IMR-90 (cell line): ENCODE measurements around the gene CFAP61. TPM values are rescaled to one million over a fixed set of nuclear protein-coding genes. Genes with fewer than 3 reads are reported as not detected.

Source experiments
- ATAC-seq: fragments of 200-7000 bp; cut with Tn5 transposase; 2 replicates; pipeline ENCODE4 v1.9.1; 2020; ENCODE audit warnings: low read depth, mild to moderate bottlenecking, moderate library complexity
- BruUV-seq: library from RNA; stranded (reverse); fragments of 400-500 nt; replicated peaks from 2 replicates; lab custom pipeline; 2021; lab: Mats Ljungman, UMichigan
- CTCF ChIA-PET: fragments of 300-600 bp; formaldehyde crosslinking; extraction: SDS; loops from one replicate; lab custom pipeline; 2021; ENCODE audit warnings: antibody characterized with exemption; lab: Yijun Ruan, JAX
- POLR2A ChIA-PET: fragments of 300-600 bp; sonication (Branson Sonifier 250); formaldehyde crosslinking; loops from one replicate; lab custom pipeline; 2022; ENCODE audit warnings: antibody characterized with exemption; ENCODE audit not compliant: unreplicated experiment; lab: Charles Lee
- DNase-seq: peaks from one replicate; pipeline ENCODE4 v3.0.0; 2013
- H2AFZ ChIP-seq: replicated peaks from 2 replicates; pipeline ENCODE3; 2013; ENCODE audit warnings: low read length, mild to moderate bottlenecking; ENCODE audit not compliant: poor library complexity
- H2AK5ac ChIP-seq: 2 replicates; pipeline ENCODE4 v1.6.1; 2013; ENCODE audit warnings: low read depth, low read length, inconsistent platforms
- H2AK9ac ChIP-seq: replicated peaks from 2 replicates; pipeline ENCODE3; 2013; ENCODE audit warnings: mild to moderate bottlenecking, low read depth, low read length, moderate library complexity; ENCODE audit not compliant: poor library complexity
- H2BK120ac ChIP-seq: 2 replicates; pipeline ENCODE4 v1.6.1; 2013; ENCODE audit warnings: low read depth, low read length, inconsistent platforms
- H2BK15ac ChIP-seq: 3 replicates; pipeline ENCODE4 v1.6.1; 2013; ENCODE audit warnings: low read depth, low read length, inconsistent platforms
- H2BK20ac ChIP-seq: 2 replicates; pipeline ENCODE4 v1.6.1; 2013; ENCODE audit warnings: low read depth, mild to moderate bottlenecking, inconsistent platforms, low read length, moderate library complexity
- H2BK5ac ChIP-seq: 2 replicates; pipeline ENCODE4 v1.6.1; 2013; ENCODE audit warnings: mild to moderate bottlenecking, low read depth, low read length, inconsistent platforms; ENCODE audit not compliant: poor library complexity, severe bottlenecking
- H3K14ac ChIP-seq: replicated peaks from 2 replicates; pipeline ENCODE4 v1.6.1; 2013; ENCODE audit warnings: low read depth, low read length, inconsistent platforms
- H3K18ac ChIP-seq: 2 replicates; pipeline ENCODE4 v1.6.1; 2013; ENCODE audit warnings: low read depth, low read length, control low read depth
- H3K23ac ChIP-seq: 2 replicates; pipeline ENCODE4 v1.6.1; 2013; ENCODE audit warnings: low read depth, low read length, inconsistent platforms
- H3K27ac ChIP-seq: 2 replicates; pipeline ENCODE4 v1.5.1; 2013; ENCODE audit warnings: mild to moderate bottlenecking, control low read depth, low read length; ENCODE audit not compliant: insufficient read depth
- H3K27me3 ChIP-seq: 2 replicates; pipeline ENCODE4 v1.6.1; 2013; ENCODE audit warnings: low read length; ENCODE audit not compliant: control insufficient read depth, insufficient read depth
- H3K36me3 ChIP-seq: 2 replicates; pipeline ENCODE4 v1.6.1; 2013; ENCODE audit warnings: low read length, mixed read lengths; ENCODE audit not compliant: control insufficient read depth, insufficient read depth
- H3K4ac ChIP-seq: 2 replicates; pipeline ENCODE4 v1.6.1; 2013; ENCODE audit warnings: low read depth, low read length, inconsistent platforms
- H3K4me1 ChIP-seq: 2 replicates; pipeline ENCODE4 v1.6.1; 2013; ENCODE audit warnings: low read length, mixed read lengths; ENCODE audit not compliant: control insufficient read depth, insufficient read depth
- H3K4me2 ChIP-seq: 2 replicates; pipeline ENCODE4 v1.6.1; 2013; ENCODE audit warnings: low read depth, mild to moderate bottlenecking, control low read depth, low read length, moderate library complexity
- H3K4me3 ChIP-seq: 2 replicates; pipeline ENCODE4 v1.5.1; 2013; ENCODE audit warnings: low read depth, mild to moderate bottlenecking, control low read depth, low read length, moderate library complexity; ENCODE audit not compliant: insufficient read depth
- H3K56ac ChIP-seq: 2 replicates; pipeline ENCODE4 v1.6.1; 2013; ENCODE audit warnings: low read length, inconsistent platforms; ENCODE audit not compliant: insufficient read depth; ENCODE audit errors: extremely low read depth
- H3K79me1 ChIP-seq, 2 experiments: 2 replicates each; pipeline ENCODE4 v1.6.1; 2013; ENCODE audit warnings: low read length in 2 of 2, inconsistent platforms in 1 of 2, low read depth in 1 of 2
- H3K9ac ChIP-seq: 2 replicates; pipeline ENCODE4 v1.6.1; 2013; ENCODE audit warnings: low read depth, low read length, control low read depth
- H3K9me1 ChIP-seq: 2 replicates; pipeline ENCODE4 v1.6.1; 2013; ENCODE audit warnings: low read length, inconsistent platforms; ENCODE audit not compliant: insufficient read depth
- H3K9me3 ChIP-seq: 2 replicates; pipeline ENCODE4 v1.6.1; 2013; ENCODE audit warnings: low read length; ENCODE audit not compliant: control insufficient read depth, insufficient read depth
- H4K20me1 ChIP-seq: 2 replicates; pipeline ENCODE4 v1.6.1; 2013; ENCODE audit warnings: low read length, inconsistent platforms; ENCODE audit not compliant: insufficient read depth
- H4K5ac ChIP-seq: 2 replicates; pipeline ENCODE4 v1.6.1; 2013; ENCODE audit warnings: mild to moderate bottlenecking, low read depth, low read length, control low read depth
- H4K8ac ChIP-seq, 2 experiments: 2 replicates each; pipeline ENCODE4 v1.6.1; 2013; ENCODE audit warnings: low read depth in 2 of 2, low read length in 2 of 2, control low read depth in 1 of 2, inconsistent platforms in 1 of 2
- H4K91ac ChIP-seq: 2 replicates; pipeline ENCODE4 v1.6.1; 2013; ENCODE audit warnings: low read depth, low read length, inconsistent platforms; ENCODE audit not compliant: insufficient read depth
- BHLHE40 ChIP-seq: fragments of 150-350 bp; IDR thresholded peaks from 2 replicates; pipeline ENCODE4 v1.6.1; 2016; ENCODE audit warnings: mild to moderate bottlenecking, low read depth, low read length
- CEBPB ChIP-seq: IDR thresholded peaks from 2 replicates; pipeline ENCODE4 v1.6.1; 2012; ENCODE audit warnings: low read depth, low read length, improper control_type of control experiment
- CHD1 ChIP-seq: IDR thresholded peaks from 2 replicates; pipeline ENCODE4 v1.6.1; 2012; ENCODE audit warnings: low read depth, low read length, improper control_type of control experiment
- FOS ChIP-seq: fragments of 150-350 bp; IDR thresholded peaks from 2 replicates; pipeline ENCODE4 v1.6.1; 2016; ENCODE audit warnings: low read depth, low read length
- MAZ ChIP-seq: IDR thresholded peaks from 2 replicates; pipeline ENCODE4 v1.6.1; 2012; ENCODE audit warnings: low read depth, mild to moderate bottlenecking, low read length, improper control_type of control experiment, moderate library complexity, borderline replicate concordance
- MXI1 ChIP-seq: IDR thresholded peaks from 2 replicates; pipeline ENCODE4 v1.6.1; 2012; ENCODE audit warnings: low read depth, mild to moderate bottlenecking, low read length, moderate library complexity, borderline replicate concordance
- NFE2L2 ChIP-seq: fragments of 150-350 bp; IDR thresholded peaks from 2 replicates; pipeline ENCODE4 v1.6.1; 2016; ENCODE audit warnings: low read depth, mild to moderate bottlenecking, low read length
- POLR2A ChIP-seq: IDR thresholded peaks from 2 replicates; pipeline ENCODE4 v1.6.1; 2012; ENCODE audit warnings: mild to moderate bottlenecking, low read depth, low read length
- RAD21 ChIP-seq: IDR thresholded peaks from 2 replicates; pipeline ENCODE4 v1.6.1; 2012; ENCODE audit warnings: low read length, improper control_type of control experiment
- RCOR1 ChIP-seq: IDR thresholded peaks from 2 replicates; pipeline ENCODE4 v1.6.1; 2012; ENCODE audit warnings: mild to moderate bottlenecking, low read length, improper control_type of control experiment; ENCODE audit not compliant: insufficient replicate concordance
- RFX5 ChIP-seq: IDR thresholded peaks from 2 replicates; pipeline ENCODE4 v1.8.0; 2012; ENCODE audit warnings: low read depth, mild to moderate bottlenecking, low read length, moderate library complexity
- SMC3 ChIP-seq: fragments of 150-350 bp; IDR thresholded peaks from 2 replicates; pipeline ENCODE4 v1.6.1; 2016; ENCODE audit warnings: low read depth, mild to moderate bottlenecking, antibody characterized with exemption, low read length, moderate library complexity
- WGBS, 2 experiments: methylation state at CpG; one replicate each; pipeline versions ENCODE4 v1.1.5 to v1.1.7; 2013; ENCODE audit warnings: missing lambda C conversion rate in 2 of 2; ENCODE audit not compliant: insufficient read length in 1 of 2; ENCODE audit errors: extremely low coverage in 2 of 2; 5-methylcytosine and 5-hydroxymethylcytosine counted together
- dilution Hi-C: fragments of 300-500 bp; cut with HindIII; formaldehyde crosslinking; loops from one replicate; pipeline ENCODE4 v1.14.3; 2018; ENCODE audit warnings: low sequenced_read_pairs; ENCODE audit not compliant: unreplicated experiment
- in situ Hi-C: fragments of 300-500 bp; cut with MboI; formaldehyde crosslinking; loops from 3 replicates; pipeline ENCODE4 v1.14.3; 2019; ENCODE audit warnings: low sequenced_read_pairs, inconsistent platforms, mixed read lengths
- intact Hi-C: fragments of 100-400 bp; cut with micrococcal nuclease; formaldehyde crosslinking; loops from 2 replicates; pipeline ENCODE4 v1.10.0; 2022
- polyA plus RNA-seq, 3 experiments: library from polyadenylated mRNA; depleted of rRNA; stranded (reverse); fragments of >200 nt; gene quantifications; 2 replicates each; pipeline ENCODE4 v1.2.3, GENCODE V29; 2012; ENCODE audit warnings: low replicate concordance in 1 of 3
- total RNA-seq: library from RNA; depleted of rRNA; stranded (reverse); fragments of >200 nt; gene quantifications from 2 replicates; pipeline ENCODE4 v1.2.3, GENCODE V29; 2012
- TF ChIP-seq, protein P1 (sequence below): fragments of 150-350 bp; IDR thresholded peaks from 2 replicates; pipeline ENCODE4 v1.6.1; 2016; ENCODE audit warnings: low read depth, mild to moderate bottlenecking, low read length, moderate library complexity, borderline replicate concordance
- TF ChIP-seq, protein P2 (sequence below): conservative IDR thresholded peaks from 2 replicates; pipeline ENCODE4 v1.5.1; 2012; ENCODE audit warnings: mild to moderate bottlenecking, low read depth, low read length, improper control_type of control experiment
- TF ChIP-seq, protein P3 (sequence below): fragments of 150-350 bp; IDR thresholded peaks from 2 replicates; pipeline ENCODE4 v1.6.1; 2017; ENCODE audit warnings: mild to moderate bottlenecking, antibody characterized with exemption, low read length, low read depth

CFAP61 gene
- total and polyA plus RNA-seq, 2 of the 4 experiments (the other 2 are of a cell fraction) = 0.07 TPM; not detected in 1

DNA sequence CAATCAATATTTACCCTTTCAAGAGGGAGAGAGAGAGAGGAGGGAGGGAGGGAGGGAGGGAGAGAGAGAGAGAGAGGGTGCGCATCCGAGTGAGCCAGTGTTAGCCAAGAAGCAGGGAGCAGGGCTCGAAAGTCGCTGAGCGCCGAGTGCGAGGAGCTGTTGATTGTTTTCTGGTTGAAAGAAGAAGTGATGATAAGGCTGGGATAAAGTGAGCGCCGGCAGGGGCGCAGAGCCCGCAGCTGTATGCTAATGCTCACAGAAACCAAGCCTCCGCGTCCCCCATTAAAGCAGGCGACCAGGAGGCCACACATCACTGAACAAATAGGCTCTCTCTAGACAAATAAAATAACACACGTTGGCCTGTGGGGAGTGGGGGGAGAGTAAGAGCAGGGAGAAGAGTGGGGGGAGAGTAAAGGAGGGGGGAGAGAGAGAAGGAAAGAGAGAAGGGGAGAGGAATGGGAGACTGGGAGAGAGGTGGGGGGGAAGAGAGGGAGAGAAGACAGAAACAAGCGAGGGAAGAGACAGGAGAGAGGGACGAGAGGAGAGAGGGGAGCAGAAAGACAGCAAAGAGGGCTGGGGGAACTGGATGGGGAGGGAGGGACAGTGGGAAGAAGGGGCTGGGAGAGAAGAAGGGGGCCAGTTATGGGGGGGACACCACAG lies 310.6 kb downstream of the CFAP61 start:
- in situ Hi-C loops = loop anchor here (5.0 kb wide), 1 partner anchor 204 kb away; no protein-coding TSS in a partner anchor
- Histone ChIP-seq H2BK15ac (no peak overlapping the region), H3K14ac (no peak overlapping the region), H3K9ac (no peak overlapping the region), H3K9me1 (no peaks in the 10 kb centered on the region), H3K27me3 (peaks cover 68% of the 10 kb centered on the region), H3K4me3 (no peak overlapping the region), H2BK20ac (no peak overlapping the region), H4K91ac (no peak overlapping the region), H3K23ac (no peak overlapping the region), H4K20me1 (no peaks in the 10 kb centered on the region), H3K36me3 (no peaks in the 10 kb centered on the region), H3K4me1 (no peaks in the 10 kb centered on the region; the same call in 1 of the 2 replicates), H2BK5ac (no peak overlapping the region), H3K4me2 (peak overlapping the region; percentile 19; the same call in 1 of the 2 replicates), H4K8ac (no peak overlapping the region), H3K27ac (no peak overlapping the region), H3K79me1 (no peaks in the 10 kb centered on the region), H2AFZ (no peak overlapping the region), H3K18ac (no peak overlapping the region), H2BK120ac (no peak overlapping the region), H3K9me3 (peaks cover 3% of the 10 kb centered on the region; the same call in 1 of the 2 replicates), H2AK9ac (no peak overlapping the region), H2AK5ac (no peak overlapping the region), H3K4ac (no peak overlapping the region), H4K5ac (no peak overlapping the region), H3K56ac (no peak overlapping the region)
- BruUV-seq = no TSS peak
- POLR2A ChIA-PET = interaction anchor here (0.6 kb wide), 1 partner anchor 195 kb away, joined by 20 read pairs; no protein-coding TSS in a partner anchor
- CTCF ChIA-PET = no interaction called here
- no peak for DNase-seq
- dilution Hi-C loops = no loop called here
- intact Hi-C loops = no loop called here
- ATAC-seq = no peak; the same call in 1 of the 2 replicates
- WGBS, 2 experiments = no CpG with 5 or more reads among the region's 17 CpGs
- TF ChIP-seq MXI1 (no peak), CEBPB (no peak), RAD21 (no peak), RCOR1 (no peak), NFE2L2 (no peak), FOS (no peak), MAZ (no peak), POLR2A (no peak), BHLHE40 (no peak), CHD1 (no peak), SMC3 (no peak), RFX5 (no peak)
- TF ChIP-seq, protein P1, sequence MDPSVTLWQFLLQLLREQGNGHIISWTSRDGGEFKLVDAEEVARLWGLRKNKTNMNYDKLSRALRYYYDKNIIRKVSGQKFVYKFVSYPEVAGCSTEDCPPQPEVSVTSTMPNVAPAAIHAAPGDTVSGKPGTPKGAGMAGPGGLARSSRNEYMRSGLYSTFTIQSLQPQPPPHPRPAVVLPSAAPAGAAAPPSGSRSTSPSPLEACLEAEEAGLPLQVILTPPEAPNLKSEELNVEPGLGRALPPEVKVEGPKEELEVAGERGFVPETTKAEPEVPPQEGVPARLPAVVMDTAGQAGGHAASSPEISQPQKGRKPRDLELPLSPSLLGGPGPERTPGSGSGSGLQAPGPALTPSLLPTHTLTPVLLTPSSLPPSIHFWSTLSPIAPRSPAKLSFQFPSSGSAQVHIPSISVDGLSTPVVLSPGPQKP = no peak
- TF ChIP-seq, protein P2, sequence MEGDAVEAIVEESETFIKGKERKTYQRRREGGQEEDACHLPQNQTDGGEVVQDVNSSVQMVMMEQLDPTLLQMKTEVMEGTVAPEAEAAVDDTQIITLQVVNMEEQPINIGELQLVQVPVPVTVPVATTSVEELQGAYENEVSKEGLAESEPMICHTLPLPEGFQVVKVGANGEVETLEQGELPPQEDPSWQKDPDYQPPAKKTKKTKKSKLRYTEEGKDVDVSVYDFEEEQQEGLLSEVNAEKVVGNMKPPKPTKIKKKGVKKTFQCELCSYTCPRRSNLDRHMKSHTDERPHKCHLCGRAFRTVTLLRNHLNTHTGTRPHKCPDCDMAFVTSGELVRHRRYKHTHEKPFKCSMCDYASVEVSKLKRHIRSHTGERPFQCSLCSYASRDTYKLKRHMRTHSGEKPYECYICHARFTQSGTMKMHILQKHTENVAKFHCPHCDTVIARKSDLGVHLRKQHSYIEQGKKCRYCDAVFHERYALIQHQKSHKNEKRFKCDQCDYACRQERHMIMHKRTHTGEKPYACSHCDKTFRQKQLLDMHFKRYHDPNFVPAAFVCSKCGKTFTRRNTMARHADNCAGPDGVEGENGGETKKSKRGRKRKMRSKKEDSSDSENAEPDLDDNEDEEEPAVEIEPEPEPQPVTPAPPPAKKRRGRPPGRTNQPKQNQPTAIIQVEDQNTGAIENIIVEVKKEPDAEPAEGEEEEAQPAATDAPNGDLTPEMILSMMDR = no peak
- TF ChIP-seq, protein P3, sequence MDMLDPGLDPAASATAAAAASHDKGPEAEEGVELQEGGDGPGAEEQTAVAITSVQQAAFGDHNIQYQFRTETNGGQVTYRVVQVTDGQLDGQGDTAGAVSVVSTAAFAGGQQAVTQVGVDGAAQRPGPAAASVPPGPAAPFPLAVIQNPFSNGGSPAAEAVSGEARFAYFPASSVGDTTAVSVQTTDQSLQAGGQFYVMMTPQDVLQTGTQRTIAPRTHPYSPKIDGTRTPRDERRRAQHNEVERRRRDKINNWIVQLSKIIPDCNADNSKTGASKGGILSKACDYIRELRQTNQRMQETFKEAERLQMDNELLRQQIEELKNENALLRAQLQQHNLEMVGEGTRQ = no peak
